Spleen (tissue), 7 donors: ENCODE measurements around the gene CDKN2D.

Experiments used
- CTCF ChIP-seq, 11 experiments: fragments of 200-600 bp in 7 of 11; fragments of 450-650 bp in 4 of 11; sonication (generic) in 4 of 11; IDR thresholded peaks in 8 of 11; conservative IDR thresholded peaks in 3 of 11; 1 replicate in 7 of 11; 2 replicates in 4 of 11; pipeline versions ENCODE4 v1.4.0 to v1.8.0; 2016 to 2021; ENCODE audit warnings: antibody characterized with exemption in 11 of 11, inconsistent platforms in 4 of 11, mild to moderate bottlenecking in 1 of 11
- POLR2A ChIP-seq, 3 donors: fragments of 450-650 bp; IDR thresholded peaks; one replicate each; pipeline ENCODE4 v1.5.1; 2017; ENCODE audit warnings: antibody characterized with exemption in 3 of 3, mild to moderate bottlenecking in 1 of 3
- POLR2AphosphoS5 ChIP-seq, 3 donors: sonication (generic); formaldehyde crosslinking; IDR thresholded peaks; one replicate each; pipeline ENCODE4 v1.5.1; 2017; ENCODE audit warnings: antibody characterized with exemption in 3 of 3
- donor health status: DM: no; HTN: no; CAD: no; lungs with moderate emphysema.
- donor health status: DM: no; HTN: no; CAD: no.
- donor health status: DM: no; HTN: no; CAD: no.

GRCh38 chr19:10538204-10538983 is 30.4 kb downstream of the CDKN2D start:
- TF ChIP-seq POLR2A (IDR thresholded peaks at IDR 0.05) (no peak), CTCF (IDR thresholded peaks at IDR 0.05 in 8 of 11, conservative IDR thresholded peaks at IDR 0.05 in 3 of 11) (no peak), POLR2AphosphoS5 (IDR thresholded peaks at IDR 0.05) (no peak)
